Upper lobe of left lung (tissue), 4 donors: ENCODE results near the gene CYB5R4.

ENCODE experiments used
- CTCF ChIP-seq, 6 experiments: fragments of 450-650 bp in 4 of 6; fragments of 200-600 bp in 2 of 6; sonication (generic) in 2 of 6; IDR thresholded peaks; one replicate each; pipeline ENCODE4 v1.5.1; 2016 to 2019; ENCODE audit warnings: antibody characterized with exemption in 6 of 6
- EP300 ChIP-seq, 4 donors: sonication (generic); formaldehyde crosslinking; IDR thresholded peaks; one replicate each; pipeline ENCODE4 v1.5.1; 2017; ENCODE audit warnings: antibody characterized with exemption in 4 of 4, control low read depth in 2 of 4
- POLR2A ChIP-seq, 4 donors: fragments of 450-650 bp; IDR thresholded peaks; one replicate each; pipeline ENCODE4 v1.5.1; 2016 to 2017; ENCODE audit warnings: antibody characterized with exemption in 4 of 4, mild to moderate bottlenecking in 2 of 4
- POLR2AphosphoS5 ChIP-seq, 2 donors: sonication (generic); formaldehyde crosslinking; IDR thresholded peaks; one replicate each; pipeline ENCODE4 v1.5.1; 2017; ENCODE audit warnings: antibody characterized with exemption in 2 of 2

GRCh38 chr6:83873869-83874268 is 14.4 kb downstream of the CYB5R4 start:
- no peak for TF ChIP-seq POLR2A (IDR thresholded peaks at IDR 0.05)
- TF ChIP-seq CTCF (IDR thresholded peaks at IDR 0.05): no peak
- TF ChIP-seq POLR2AphosphoS5 (IDR thresholded peaks at IDR 0.05): no peak
- no peak for TF ChIP-seq EP300 (IDR thresholded peaks at IDR 0.05)
